Esophagus mucosa (tissue), 1 donor: ENCODE data around the gene TRAT1. TPM values are rescaled to one million over a fixed set of nuclear protein-coding genes. Genes with fewer than 3 reads are reported as not detected.

Experiments used
- ATAC-seq: fragments of 200-7000 bp; cut with Tn5 transposase; one replicate; pipeline ENCODE4 v1.9.1; 2020
- total RNA-seq: library from RNA; stranded (reverse); gene quantifications from one replicate; pipeline ENCODE4 v1.2.4, GENCODE V29; 2023
- donor health status: DM: yes; HTN: yes; CAD: no.

TRAT1 gene
- total RNA-seq, 1 donor from 2014 or later = 0.20 TPM

DNA sequence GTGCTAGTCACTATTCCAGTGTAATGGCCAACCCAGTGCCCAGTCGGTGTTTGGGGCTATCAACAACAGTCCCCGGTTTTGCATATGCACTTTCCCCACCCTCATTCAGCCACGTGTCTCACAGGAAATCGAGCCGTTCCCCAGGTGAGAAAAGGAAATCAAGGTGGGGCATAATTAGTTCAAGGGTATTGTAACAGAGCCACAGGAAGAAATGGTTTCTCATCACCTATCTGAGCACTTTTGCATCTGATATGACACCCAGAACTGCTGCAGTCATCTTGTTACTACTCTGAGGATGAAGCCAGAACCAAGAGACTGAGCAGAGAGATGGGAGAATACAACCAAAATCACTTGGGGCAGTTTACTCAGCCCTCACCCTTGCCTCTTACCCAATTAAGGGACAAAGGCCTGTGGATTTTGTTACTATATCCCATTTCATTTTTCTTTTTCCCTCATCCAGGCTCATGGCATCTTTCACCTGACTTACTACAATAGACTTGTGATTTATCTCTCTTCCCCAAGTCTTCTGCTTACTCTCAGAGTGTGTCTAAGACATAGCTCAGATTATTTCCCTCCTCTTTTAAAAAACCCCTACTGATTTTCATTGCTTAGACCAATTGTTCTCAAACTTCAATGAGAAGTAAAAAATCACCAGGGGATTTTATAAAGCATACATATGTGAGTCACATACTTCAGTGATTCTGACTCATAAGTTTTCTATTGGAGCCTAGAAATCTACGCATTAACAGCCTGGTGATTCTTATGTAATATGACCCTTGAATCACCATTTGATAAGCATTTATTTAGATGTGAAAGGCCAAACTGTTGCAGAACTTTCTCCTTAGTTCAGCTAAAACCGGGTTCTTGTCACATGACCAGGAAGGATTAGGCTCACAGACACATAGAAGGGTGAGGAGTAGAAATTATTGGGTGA is 40.5 kb downstream of the TRAT1 start:
- ATAC-seq = peak; percentile 84

DNA sequence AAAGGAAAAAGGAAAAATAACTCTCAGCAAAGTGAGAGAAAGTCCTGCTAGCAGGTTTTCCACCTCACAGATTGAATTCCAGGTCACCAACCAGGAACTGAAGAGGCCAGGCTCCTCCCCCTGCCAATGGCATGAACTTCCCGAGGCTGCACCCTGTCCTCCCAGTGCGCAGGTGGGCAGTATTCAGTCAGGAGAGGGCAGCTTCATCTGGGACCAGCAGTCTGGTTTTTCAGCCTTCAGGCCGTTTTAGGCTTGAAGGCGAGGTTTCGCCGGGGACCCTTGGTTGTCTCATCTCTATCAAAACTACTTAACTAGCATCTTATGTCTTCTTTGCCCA is 41.2 kb downstream of the TRAT1 start:
- no peak for ATAC-seq

DNA sequence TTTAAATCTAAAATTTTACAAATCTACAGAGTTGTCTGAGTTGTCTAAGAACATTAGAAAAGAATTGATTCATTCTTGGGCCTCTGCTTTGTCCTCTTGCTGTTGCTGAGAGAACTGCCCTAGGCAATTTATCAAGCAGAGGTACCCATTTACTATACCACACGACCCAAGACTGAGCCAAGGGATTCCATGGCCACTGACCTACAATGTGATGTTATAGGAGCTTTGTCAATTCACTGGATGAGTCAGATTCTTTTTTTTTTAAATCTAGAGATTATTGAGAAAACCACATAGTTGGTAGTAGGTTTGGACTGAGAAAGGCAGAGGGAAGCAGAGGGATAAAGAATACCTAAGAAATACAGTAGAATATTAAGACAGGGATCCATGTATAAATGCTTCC is 55.3 kb downstream of the TRAT1 start:
- no peak for ATAC-seq

DNA sequence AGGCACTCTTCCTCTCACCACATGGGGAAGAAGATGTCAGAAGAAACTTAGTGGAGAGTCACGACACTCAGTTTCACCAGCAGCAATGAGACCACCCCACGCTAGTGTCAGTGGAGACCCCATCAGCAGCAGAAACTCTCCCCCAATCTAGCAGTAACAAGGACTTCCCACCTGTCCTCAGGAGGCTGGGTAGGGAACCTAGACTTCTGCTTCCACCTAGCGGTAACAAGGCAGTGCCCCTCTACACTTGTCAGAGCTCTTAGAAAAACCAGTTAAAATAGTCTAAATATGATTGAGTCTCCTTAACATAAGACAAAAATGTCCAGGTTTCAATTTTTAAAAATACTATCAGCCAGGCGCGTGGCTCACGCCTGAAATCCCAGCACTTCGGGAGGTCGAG is 57.3 kb downstream of the TRAT1 start:
- no peak for ATAC-seq

DNA sequence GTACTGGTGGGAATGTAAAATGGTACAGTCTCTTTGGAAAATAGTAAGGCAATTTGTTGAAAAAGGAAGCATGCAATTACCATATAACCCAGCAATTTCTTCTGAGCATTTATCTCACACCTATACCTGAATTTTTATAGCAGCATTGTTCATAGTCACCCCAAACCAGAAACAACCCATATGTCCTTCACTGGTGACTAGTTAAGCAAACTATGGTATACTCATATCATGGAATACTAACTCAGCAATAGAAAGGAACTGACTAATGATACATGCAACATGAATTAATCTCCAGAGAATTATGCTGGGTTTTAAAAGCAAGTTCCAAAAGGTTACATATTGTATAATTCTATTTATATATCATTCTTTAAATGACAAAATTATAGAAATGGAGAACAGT is 60.2 kb downstream of the TRAT1 start:
- no peak for ATAC-seq

DNA sequence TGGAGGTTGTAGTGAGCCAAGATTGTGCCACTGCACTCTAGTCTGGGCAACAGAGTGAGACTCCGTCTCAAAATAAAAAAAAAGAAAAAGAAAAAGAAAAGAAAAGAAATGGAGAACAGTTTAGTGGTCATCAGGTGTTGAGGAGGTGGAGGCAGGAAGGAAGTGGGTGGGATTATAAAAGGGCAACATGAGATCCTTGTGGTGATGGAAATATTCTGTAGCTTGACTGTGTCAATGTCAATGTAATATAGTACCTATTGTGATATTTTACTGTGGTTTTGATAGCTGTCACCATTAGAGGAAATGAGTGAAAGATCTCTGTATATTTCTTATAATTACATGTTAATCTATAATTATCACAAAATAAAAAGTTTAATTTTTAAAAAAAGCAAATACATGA is 60.8 kb downstream of the TRAT1 start:
- no peak for ATAC-seq

DNA sequence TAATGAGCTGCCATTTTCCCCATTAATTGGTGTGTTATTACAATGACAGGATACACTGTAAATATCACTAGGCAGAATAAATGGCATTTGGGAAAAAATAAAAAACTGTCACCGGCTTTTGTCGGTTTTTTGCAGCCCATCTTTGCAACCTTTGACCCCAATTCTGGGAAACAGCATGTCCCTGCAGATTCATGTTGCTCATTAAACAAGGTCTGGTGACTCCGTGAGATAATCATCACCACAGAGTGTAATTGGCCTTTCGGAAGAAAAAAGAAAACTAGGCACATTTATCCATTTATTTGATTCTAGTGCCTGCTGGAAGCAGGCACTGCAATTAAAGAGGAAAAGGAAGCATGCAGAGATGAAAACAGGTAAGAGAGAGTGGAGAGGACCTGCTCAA is 64.5 kb downstream of the TRAT1 start:
- ATAC-seq = no peak

DNA sequence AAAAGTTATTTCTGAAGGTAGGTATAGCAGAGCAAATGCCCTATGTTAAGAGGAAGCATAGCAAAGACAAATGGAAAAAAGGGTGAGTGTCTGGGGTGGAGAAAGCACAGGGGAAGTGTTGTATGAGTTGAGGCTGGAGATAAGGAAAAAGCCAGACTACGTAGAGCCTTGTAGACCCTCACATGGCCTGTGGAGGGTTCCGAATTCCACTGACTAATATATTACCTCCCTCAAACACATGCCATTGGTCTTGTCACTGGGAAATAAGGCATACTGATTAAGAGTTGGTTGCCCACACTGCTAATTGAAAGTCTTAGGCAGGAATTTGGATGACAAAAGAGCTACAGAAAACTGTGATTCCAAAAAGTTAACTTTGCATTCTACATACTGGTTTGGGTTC is 65.2 kb downstream of the TRAT1 start:
- ATAC-seq = no peak

DNA sequence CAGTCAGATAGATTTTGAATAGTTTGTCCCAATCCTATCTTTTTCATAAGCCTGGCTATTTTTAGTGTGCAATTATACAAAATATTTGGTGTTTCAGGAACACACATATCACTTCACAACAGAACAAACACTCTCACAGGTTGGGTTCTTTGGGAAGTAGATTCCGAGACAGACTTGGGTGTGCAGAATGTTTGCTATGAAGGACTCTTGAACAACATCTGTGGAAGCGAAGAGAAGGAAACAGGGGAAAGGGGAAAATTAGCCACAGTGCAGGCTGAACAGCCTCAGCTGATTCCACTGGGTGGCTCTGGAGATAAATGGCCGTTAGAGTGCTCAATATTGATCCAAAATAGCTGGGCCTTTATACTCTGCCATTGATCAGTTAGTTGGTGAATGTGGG is 69.2 kb downstream of the TRAT1 start:
- no peak for ATAC-seq

DNA sequence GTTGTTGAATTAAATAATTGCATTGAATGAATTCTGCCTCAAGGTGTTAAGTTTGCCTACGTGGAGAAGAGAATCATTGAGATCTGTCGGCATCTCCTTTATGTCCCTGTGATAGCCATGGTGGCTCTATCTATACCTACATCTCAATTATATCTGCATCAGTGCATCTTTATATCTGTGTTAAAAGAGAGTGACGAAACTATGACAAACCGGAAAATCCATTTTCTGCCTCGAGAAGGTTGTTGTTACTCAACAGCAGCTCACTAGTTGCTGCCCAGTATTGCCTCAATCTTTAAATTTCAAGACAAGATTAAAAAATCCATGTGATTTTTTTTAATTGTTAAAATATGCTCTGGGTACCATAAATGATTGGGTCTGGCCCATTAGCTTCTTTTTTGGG is 72.4 kb downstream of the TRAT1 start:
- ATAC-seq = no peak

DNA sequence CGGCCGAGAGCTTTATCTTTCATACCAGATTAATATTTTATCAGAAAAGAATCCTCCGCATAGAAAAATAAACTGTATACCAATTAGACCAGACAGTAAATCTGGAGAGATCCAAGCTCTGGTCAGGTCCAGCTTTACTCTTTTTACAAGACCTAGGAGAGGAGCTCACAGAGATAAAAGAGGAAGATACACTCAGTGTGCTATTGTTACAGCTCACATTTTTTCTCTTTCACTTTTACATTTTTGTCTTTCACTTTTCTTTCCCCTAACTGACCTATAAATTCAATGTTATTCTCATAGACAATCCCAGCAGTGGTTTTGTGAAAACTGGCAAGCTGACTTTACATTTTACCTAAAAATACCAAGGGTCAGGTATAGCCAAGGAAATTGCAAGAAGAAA is 75.3 kb downstream of the TRAT1 start:
- no peak for ATAC-seq

DNA sequence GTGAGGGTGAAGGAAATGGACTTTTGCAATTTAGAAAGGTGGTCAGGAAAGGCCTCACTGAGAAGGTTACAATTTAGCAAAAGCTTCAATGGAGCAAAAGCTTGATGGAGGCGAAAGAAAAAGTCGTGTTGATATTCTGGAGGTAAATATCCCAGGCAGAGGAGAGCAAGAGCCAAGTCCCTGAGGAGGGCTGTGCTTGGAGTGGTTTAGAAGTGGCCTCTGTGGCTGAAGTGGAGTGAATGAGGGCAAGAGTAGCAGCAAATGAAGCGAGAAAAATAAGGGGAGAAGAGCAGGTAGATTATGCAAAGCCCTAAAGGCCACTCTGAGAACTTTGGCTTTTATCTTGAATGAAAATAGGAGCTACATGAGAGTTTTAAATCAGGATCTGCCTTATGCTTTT is 76.9 kb downstream of the TRAT1 start:
- ATAC-seq = no peak

Other genes with a start within 250 kb of the TRAT1 start
- gene CIP2A, start 233.3 kb upstream of the TRAT1 start, total RNA-seq = 6.9 TPM
- 3.5 TPM for gene DZIP3, start 233.1 kb upstream of the TRAT1 start, total RNA-seq
- not detected for gene RETNLB, start 65.4 kb upstream of the TRAT1 start, total RNA-seq
- not detected for gene GUCA1C, start 131.1 kb downstream of the TRAT1 start, total RNA-seq